Measurements from ENCODE around the gene SLC9A9.

DNA sequence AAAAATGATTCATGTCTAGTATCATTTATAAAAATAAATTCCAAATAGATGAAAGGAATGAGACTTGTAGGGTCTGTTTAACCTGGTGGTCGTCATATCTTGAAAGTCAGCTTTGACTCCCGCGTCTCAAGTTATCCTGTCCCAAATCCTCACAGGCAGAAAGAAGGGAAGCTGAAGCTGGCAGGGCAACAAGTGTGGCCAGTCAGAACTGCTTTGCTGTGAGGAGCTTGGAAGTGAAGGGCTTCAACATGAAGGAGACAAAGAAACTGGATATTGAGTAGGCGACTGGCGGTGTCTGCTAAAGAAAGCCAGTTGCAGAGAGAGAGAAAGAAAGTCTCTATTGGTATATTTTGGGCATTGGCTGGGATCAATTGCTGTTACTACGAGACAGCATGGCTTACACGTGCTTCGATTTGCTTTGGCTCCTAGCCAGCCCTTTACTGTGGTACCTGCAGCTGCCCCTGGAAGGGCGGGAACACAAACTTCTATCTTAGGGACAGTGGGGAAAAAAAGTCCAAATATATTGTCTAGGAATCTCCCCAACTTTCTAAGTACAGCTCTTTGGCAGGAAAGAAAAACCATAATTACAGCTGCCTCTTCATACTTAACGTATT lies 621.5 kb downstream of the SLC9A9 start:
- TF ChIP-seq, protein P1, sequence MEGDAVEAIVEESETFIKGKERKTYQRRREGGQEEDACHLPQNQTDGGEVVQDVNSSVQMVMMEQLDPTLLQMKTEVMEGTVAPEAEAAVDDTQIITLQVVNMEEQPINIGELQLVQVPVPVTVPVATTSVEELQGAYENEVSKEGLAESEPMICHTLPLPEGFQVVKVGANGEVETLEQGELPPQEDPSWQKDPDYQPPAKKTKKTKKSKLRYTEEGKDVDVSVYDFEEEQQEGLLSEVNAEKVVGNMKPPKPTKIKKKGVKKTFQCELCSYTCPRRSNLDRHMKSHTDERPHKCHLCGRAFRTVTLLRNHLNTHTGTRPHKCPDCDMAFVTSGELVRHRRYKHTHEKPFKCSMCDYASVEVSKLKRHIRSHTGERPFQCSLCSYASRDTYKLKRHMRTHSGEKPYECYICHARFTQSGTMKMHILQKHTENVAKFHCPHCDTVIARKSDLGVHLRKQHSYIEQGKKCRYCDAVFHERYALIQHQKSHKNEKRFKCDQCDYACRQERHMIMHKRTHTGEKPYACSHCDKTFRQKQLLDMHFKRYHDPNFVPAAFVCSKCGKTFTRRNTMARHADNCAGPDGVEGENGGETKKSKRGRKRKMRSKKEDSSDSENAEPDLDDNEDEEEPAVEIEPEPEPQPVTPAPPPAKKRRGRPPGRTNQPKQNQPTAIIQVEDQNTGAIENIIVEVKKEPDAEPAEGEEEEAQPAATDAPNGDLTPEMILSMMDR (IDR thresholded peaks at IDR 0.05 in 4 of 5, conservative IDR thresholded peaks at IDR 0.05 in 1 of 5), result no peak
- no peak for TF ChIP-seq POLR2A (IDR thresholded peaks at IDR 0.05)
